Cardiac muscle cell (in vitro differentiated cells and primary cell): Measurements from ENCODE around the gene GRB10. TPM values are rescaled to one million over a fixed set of nuclear protein-coding genes. Genes with fewer than 3 reads are reported as not detected.

Experiments
- DNase-seq, 2 donors: peaks; one replicate each; pipeline versions ENCODE4 v3.0.0 to v3.0.0-alpha.2; 2010 to 2017; ENCODE audit warnings: low read depth in 1 of 2, low spot score in 1 of 2
- H3K27ac ChIP-seq: fragments of 200-600 bp; sonication (generic); 2 replicates; pipeline ENCODE4 v1.5.1; 2016
- H3K27me3 ChIP-seq: fragments of 200-600 bp; sonication (generic); 2 replicates; pipeline ENCODE4 v1.6.0; 2016; ENCODE audit warnings: control low read depth
- H3K36me3 ChIP-seq: fragments of 200-600 bp; sonication (generic); 2 replicates; pipeline ENCODE4 v1.5.1; 2016; ENCODE audit warnings: control low read depth
- H3K4me1 ChIP-seq: fragments of 200-600 bp; sonication (generic); 2 replicates; pipeline ENCODE4 v1.8.1; 2017; ENCODE audit warnings: low read depth, mild to moderate bottlenecking, mixed run types
- H3K4me3 ChIP-seq: fragments of 200-600 bp; sonication (generic); 2 replicates; pipeline ENCODE4 v1.5.1; 2016; ENCODE audit warnings: mild to moderate bottlenecking
- H3K9me3 ChIP-seq: fragments of 200-600 bp; sonication (generic); 2 replicates; pipeline ENCODE4 v1.5.1; 2017; ENCODE audit warnings: low read depth, mild to moderate bottlenecking, control low read depth
- polyA plus RNA-seq: library from polyadenylated mRNA; unstranded; fragments of >200 nt; fragmentation: Nextera tagmentation; extraction: Ambion mirVana; gene quantifications from 2 replicates; pipeline ENCODE4 v1.2.1, GENCODE V29; 2016
- total RNA-seq: library from RNA; depleted of rRNA; stranded (reverse); fragments of >200 nt; gene quantifications from 2 replicates; pipeline ENCODE4 v1.2.3, GENCODE V29; 2016
- TF ChIP-seq, protein P1 (sequence below): IDR thresholded peaks from 2 replicates; pipeline ENCODE4 v1.5.1; 2012; ENCODE audit warnings: low read depth, mild to moderate bottlenecking, low read length

GRB10 gene
- total and polyA plus RNA-seq, 2 experiments from 2014 or later: 9.9 to 25.3 TPM

DNA sequence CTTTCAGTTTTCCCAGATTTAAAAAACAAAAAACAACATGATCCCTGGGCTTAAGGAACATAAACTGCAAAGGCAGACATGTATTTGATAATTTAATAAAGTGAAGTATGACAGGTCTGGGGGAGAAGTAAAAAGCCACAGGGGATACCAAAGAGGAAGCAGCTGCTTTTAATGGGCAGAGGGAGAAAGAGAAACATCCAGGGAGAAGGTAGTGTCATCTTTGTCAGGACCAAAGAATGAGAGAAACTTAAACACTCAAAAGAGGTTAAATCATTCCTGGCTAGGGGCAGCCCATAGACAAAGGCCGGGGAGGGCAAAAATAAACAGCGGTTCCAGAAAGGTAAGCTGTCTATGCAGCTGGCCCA, 94.5 kb downstream of the GRB10 start:
- H3K4me1 ChIP-seq: no peaks in the 10 kb centered on the region
- no peak overlapping the region for H3K27ac ChIP-seq
- H3K9me3 ChIP-seq: no peaks in the 10 kb centered on the region
- no peaks in the 10 kb centered on the region for H3K27me3 ChIP-seq
- TF ChIP-seq, protein P1, sequence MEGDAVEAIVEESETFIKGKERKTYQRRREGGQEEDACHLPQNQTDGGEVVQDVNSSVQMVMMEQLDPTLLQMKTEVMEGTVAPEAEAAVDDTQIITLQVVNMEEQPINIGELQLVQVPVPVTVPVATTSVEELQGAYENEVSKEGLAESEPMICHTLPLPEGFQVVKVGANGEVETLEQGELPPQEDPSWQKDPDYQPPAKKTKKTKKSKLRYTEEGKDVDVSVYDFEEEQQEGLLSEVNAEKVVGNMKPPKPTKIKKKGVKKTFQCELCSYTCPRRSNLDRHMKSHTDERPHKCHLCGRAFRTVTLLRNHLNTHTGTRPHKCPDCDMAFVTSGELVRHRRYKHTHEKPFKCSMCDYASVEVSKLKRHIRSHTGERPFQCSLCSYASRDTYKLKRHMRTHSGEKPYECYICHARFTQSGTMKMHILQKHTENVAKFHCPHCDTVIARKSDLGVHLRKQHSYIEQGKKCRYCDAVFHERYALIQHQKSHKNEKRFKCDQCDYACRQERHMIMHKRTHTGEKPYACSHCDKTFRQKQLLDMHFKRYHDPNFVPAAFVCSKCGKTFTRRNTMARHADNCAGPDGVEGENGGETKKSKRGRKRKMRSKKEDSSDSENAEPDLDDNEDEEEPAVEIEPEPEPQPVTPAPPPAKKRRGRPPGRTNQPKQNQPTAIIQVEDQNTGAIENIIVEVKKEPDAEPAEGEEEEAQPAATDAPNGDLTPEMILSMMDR: no peak
- no peak overlapping the region for H3K4me3 ChIP-seq
- no peaks in the 10 kb centered on the region for H3K36me3 ChIP-seq
- no peak for DNase-seq

DNA sequence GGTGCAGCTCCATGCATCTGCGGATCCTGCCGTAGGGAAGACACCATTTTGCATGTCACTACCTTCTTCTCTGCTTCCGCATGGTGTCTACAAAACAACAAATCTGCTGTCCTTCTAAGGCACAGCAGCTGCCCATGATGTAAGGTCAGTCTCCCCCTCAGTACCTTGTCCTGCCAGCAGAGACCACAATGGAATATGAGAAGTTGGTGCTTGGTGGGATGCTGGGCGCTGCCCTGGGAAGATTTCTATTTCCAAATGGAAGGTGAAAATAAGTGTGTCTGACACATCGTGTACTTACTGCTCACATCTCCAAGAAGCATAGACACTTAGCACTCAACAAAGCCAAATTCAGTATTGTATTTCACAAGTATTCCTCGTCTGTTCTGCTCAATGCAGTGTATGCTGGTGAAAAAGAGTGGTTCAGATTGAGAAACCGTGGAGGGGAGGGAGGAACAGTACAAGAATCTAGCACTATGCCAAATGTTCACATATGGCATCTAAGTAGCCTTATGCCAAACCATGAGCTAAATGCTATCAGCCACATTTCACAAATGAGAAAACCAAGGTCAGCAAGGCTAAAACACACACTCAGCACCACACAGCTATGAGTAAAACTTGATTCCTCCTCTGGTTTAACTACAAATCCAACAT, 95.0 kb downstream of the GRB10 start:
- no peak overlapping the region for H3K4me3 ChIP-seq
- peak in 1 of 2 donors; percentile 91 for DNase-seq
- H3K9me3 ChIP-seq: no peaks in the 10 kb centered on the region
- no peaks in the 10 kb centered on the region for H3K27me3 ChIP-seq
- H3K36me3 ChIP-seq: no peaks in the 10 kb centered on the region
- no peak overlapping the region for H3K27ac ChIP-seq
- TF ChIP-seq, protein P1: no peak
- no peaks in the 10 kb centered on the region for H3K4me1 ChIP-seq

DNA sequence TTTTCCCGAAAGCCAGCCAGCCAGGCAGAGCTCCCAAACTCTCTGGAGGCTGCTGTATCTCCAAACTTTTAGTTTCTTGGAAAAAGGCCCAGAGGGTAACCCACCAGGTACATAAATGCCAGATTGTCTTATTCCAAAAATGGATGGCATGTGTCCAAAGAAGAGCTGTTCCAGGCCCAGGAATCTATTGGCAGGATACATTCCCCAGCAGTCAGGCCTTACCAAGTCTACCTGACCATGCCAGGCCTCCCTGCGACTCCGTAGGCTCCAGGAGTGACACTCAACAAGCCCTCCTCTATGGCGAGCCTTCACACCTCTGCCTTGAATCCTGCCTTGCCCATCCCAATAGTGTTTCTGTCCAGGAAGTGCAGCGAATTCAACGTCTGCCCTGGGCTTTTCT, 95.6 kb downstream of the GRB10 start:
- H3K27me3 ChIP-seq: no peaks in the 10 kb centered on the region
- DNase-seq: no peak
- TF ChIP-seq, protein P1: no peak
- no peaks in the 10 kb centered on the region for H3K9me3 ChIP-seq
- H3K36me3 ChIP-seq: no peaks in the 10 kb centered on the region
- H3K4me1 ChIP-seq: no peaks in the 10 kb centered on the region
- H3K4me3 ChIP-seq: no peak overlapping the region
- no peak overlapping the region for H3K27ac ChIP-seq

DNA sequence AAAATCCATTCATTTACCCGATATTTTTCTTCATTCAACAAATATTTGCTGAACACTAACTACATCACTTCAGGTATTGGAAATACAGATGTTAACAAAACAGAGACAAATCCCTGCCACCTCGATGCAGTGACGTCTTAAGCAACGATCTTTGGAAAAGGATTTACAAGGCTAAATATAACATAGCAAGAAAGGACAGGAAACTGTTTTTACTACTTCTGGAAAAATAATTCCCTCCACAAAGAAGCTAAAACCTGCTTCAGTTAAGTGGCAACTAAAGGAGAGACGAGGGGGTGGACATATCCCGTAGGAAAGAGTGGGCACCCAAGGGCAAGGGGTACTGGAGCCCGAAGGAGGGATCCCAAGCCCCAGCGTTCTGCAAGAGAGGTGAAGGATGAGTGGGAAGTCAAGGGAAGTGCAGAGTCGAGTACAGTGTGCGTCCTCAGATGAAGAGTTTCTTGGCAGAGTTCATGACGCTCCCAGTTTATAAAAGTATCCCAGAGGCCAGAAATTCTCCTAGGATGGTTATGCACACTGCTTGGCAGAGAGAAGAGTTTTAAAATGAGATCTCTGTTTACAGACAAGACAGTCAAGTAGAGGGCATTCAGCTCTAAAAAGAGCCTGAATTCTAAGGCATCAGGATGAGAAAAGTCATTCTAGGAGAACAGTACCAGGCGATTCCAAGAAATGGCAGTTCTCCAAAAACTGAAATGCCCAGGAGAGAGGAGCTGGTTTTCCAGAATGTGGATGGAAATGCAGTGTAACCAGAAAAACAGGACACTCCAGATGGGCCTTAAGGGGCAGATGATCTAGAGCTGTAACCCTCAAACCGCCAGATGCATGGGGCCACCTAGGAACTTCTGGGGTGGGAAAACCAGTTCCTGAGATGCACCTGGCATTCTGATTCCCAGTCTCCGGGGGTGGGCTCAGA, 97.3 kb downstream of the GRB10 start:
- Histone ChIP-seq H3K27me3 (no peaks in the 10 kb centered on the region), H3K4me1 (no peaks in the 10 kb centered on the region), H3K27ac (no peak overlapping the region), H3K36me3 (no peaks in the 10 kb centered on the region), H3K9me3 (no peaks in the 10 kb centered on the region), H3K4me3 (no peak overlapping the region)
- no peak for DNase-seq
- TF ChIP-seq, protein P1: no peak

DNA sequence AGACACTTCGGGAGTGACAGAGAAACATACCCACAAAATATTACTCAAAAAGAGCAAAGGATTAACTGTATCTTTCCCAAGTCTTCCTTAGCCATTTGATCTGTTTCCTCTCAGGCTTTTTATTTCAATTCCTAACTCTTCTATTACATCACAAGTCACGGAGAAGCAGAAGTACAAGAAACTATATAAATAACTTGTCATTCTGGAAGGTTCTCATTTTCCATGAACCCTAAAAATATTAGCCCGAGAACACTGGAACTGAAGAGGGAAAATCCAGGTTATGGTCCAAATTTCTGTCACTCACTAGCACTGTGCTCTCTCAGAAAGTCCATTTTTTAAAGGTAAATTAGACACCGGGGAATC, 98.0 kb downstream of the GRB10 start:
- no peaks in the 10 kb centered on the region for H3K9me3 ChIP-seq
- no peak overlapping the region for H3K27ac ChIP-seq
- H3K36me3 ChIP-seq: no peaks in the 10 kb centered on the region
- DNase-seq: no peak
- no peak overlapping the region for H3K4me3 ChIP-seq
- H3K27me3 ChIP-seq: no peaks in the 10 kb centered on the region
- H3K4me1 ChIP-seq: no peaks in the 10 kb centered on the region
- TF ChIP-seq, protein P1: no peak
